Stimulated activated CD8-positive, alpha-beta memory T cell treated with anti-CD3 and anti-CD28 coated beads, Interleukin-12 subunit alpha, Interleukin-12 subunit beta, amount 100 ng/mL, for 24 hours (primary cell): ENCODE measurements around the gene SPAG9.

ENCODE experiments used
- DNase-seq: peaks from one replicate; pipeline ENCODE4 v3.0.0-alpha.2; 2020; ENCODE audit errors: extremely low read depth

SPAG9 gene

DNA sequence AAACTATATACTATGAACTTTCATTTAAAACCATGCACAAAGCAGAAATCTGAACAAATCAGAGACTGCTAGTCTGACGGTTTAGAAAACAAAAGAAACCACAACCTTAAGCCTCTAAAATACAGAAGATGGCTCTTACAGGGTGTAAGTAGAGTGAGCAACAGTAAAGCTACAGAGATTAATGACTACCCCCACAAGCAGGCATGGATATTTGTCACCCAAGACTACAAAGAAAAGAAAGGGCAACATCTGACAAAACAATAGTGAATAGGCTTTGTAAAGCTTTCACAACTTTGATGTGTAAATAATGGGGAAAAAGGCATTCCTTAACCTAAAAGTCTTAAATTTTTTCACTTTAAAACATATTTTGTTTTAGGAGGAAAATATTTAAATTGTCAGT, 75.0 kb downstream of the SPAG9 start:
- no peak for DNase-seq

DNA sequence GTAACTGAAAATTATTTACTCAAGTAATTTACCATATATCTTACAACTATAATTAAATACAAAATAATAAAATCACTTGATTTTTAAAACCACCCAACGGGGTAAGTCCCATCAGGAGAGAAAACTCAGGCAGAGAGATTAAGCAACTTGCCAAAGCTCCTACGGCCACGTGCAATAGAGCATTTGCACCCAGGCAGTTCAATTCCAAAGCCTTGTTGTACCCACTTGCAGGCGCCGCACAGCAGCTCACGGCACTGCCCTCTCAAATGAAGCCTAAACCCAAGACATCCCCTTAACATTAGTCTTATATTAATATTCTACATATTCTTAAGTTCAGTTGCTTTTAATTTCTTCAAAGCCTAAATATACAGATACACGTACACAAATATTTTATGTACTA, 75.7 kb downstream of the SPAG9 start:
- DNase-seq = no peak

DNA sequence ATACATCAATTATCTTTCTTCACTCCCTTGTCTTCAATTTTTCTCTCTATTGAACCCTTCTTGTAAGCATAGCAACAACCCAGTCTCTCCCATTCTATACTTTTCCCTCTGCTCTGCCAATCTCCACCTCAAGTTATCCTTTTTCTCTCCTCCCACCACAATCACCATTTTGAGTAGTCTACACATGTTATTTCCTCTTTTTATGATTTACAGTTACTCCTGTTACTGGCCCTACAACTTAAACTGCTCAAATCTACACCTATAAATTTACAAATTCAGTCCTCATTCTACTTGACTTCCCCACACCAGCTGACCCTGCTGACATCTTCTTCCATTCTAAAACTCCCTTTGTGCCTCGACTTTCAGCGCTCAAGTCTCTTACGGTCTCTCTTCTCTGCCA, 84.6 kb downstream of the SPAG9 start:
- no peak for DNase-seq

DNA sequence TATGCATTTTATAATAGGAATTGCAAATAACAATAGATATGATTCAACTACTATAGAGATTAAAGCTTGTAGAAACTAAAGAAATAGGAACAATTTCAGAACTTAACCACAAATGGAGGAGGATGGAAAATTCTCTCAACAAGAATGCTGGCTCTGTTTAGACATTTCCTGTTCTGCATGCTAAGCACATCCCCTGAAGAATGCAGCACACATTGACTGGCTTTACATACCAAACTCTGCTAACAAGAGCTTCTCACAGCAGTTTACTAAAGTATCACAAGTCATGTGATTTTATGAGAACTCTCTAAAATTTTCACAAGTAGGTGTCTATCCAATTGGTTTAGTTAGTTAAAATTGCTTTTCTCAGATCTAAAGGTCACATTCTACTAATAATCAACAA, 85.2 kb downstream of the SPAG9 start:
- no peak for DNase-seq

DNA sequence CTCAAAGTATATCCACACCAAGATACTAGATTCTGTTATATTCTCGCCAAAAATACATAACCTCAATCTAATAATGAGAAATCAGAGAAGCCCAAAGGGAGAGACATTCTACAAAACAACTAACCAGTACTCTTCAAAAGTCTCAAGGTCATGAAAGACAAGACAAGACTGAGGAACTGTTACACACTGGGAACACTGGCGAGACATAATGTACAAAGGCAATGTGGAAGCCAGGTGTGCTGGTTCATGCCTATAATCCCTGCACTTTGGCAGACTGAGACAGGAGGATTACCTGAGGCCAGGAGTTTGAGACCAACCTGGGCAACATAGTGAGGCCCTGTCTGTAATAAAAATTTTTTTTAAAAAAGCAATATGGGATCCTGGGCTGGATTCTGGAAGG, 85.9 kb downstream of the SPAG9 start:
- no peak for DNase-seq

DNA sequence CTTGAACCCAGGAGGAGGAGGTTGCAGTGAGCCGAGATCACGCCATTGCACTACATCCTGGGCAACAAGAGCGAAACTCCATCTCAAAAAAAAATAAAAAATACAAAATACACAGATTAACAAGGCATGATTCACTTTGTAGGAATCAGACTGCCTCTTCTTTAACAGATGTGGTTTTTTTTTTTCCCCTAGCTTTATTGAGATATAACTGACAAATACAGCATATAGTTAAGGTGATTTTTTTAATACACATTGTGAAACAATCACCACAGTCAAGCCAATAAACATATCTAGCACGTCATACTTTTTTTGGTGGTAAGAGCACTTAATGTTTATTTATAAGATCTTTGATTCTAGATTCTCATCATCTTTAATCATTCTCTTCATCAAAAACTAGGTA, 87.8 kb downstream of the SPAG9 start:
- no peak for DNase-seq

DNA sequence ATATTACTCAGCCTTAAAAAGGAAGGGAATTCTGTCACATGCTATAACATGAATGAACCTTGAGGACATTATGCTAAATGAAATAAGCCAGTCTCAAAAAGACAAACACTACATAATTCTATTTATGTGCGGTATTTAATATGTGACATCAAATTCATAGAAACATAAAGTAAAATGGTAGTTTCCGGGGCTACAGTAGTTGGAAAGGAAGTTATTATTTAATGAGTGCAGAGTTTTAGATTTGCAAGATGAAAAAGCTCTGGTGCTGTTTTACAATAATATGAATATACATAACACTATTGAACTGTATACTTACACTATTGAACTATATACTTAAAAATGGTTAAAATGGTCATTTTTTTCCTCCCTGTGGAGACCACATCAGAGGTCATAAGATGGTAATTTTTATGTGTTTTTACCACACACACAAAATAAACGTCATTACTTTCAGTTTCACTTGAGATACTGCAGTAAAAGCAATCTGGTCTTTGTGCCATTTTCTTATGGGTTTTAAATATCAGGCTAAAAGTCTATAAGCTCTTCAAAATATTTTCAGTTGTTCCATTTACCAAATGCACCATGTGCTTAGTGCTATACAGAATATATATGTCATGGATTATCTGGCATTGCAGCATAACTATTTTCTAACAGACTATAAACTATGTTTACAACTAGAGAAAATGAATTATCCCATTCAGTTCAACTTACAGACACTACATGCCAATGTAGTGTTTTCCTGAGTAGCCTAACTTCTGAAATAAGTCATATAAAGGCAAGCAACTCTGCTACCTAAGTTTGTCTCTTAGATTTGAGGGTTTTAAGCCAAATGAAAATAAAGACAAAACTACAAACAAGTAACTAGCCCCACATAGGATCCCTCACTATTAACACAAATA, 90.9 kb downstream of the SPAG9 start:
- DNase-seq = no peak

DNA sequence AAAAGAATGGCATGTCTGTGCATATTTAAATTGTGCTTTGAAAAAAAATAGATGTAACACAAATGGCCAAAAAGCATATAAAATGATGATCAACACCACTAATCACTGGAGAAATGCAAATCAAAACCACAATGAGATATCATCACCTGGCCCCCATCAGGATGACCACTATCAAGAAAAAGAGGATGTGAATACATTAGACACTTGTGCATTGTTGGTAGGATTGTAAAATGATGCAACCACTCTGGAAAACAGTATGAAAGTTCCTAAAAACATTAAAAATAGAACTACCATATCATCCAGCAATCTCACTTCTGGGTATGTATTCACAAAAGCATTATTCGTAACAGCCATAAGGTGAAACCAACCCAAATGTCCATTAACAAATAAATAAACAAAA, 91.5 kb downstream of the SPAG9 start:
- no peak for DNase-seq

DNA sequence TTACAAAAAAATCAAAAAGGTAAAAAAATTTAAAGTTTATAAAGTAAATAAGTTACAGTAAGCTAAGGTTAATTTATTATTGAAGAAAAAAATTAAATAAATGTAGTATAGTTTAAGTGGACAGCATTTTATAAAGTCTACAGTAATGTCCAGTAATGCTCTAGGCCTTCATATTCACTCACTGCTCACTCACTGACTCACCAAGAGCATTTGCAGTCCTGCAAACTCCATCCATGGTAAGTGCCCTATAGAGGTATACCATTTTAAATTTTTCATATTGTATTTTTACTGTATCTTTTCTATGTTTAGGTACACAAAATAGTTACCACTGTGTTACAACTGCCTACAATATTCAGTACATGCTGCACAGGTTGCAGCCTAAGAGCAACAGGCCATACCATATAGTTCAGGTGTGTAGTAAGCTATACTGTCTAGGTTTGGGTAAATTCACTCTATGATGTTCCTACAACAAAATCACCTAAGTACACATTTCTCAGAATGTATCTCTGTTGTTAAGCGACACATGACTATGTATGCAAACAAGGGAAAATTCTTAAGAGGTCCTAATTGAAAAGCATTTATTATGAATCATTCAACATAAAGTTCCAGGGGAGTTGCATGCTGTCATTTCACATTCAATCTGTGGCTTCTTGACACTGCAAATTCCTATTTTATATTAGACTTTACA, 92.3 kb downstream of the SPAG9 start:
- no peak for DNase-seq

DNA sequence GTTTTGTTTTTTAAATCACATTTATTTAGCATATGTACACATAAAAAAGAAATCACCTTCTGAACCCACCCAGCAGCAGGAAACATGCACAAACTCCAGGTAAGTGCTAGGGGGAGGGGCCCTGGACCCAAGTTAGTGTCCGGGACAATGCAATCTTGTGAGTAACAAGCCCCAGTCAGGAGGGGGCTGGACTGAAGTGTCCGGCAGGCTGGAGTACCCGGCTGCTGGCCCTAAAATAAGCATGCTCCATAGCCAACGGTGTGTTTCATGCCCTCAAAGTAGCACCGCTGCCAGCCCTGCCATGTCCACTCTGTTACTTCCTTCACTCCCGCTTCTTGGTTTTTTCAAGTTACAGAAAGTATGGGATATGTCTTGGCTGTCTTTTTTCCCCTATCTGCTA, 102.1 kb downstream of the SPAG9 start:
- no peak for DNase-seq

DNA sequence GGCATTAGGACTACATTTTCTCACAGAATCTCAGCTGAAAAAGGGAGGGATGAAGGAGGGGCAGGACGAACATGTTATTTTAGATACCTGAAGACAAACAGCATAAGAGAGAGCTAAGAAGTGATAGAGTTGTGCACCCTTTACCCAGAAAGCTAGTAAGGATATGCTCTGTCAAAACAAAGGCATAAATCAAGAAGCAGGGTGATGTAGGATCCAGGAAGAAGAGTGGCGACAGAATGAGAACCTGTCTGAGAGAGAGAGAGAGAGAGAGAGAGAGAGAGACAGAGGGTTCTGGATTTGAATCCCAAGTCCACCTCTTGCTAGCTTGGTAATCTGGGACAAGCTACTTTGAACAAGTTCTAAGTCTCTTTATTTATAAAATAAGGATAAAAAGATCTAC, 103.4 kb downstream of the SPAG9 start:
- DNase-seq = no peak

DNA sequence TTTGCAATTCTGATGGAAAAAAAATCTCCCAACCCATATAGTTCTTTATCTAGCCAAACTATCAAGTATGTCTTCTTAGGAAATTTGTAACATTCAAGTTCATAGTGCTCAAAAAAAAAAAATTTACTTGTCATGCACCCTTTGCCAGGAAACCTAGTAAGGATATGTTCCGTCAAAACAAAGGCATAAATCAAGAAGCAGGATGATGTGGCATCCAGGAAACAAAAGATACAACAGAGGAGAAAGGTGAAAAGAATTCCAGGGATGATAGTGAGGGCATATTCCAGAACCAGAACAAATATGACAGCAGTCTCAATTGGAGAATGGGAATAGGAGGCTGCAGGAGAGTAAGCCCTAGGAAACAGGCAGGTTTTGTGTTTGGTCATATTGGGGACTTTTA, 104.6 kb downstream of the SPAG9 start:
- no peak for DNase-seq

DNA sequence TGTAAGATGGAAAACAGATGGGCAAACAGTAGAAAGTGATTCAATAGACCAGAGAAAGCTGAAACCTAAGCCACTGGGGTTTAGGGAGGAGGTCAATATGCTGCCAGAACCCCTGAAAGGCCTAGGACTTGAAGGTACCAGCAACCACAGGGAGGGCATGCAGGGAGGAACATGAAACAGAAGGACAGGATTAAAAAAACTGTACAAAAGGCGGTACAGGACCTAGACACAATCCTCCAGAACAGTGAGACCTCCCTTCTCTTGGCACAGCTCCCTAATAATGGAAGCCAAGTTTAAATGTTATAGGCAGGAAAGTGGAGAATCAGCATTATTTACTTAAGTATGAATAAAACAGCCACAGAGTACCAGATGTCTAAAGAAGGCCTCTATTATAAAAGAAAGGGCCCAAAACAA, 105.5 kb downstream of the SPAG9 start:
- no peak for DNase-seq

DNA sequence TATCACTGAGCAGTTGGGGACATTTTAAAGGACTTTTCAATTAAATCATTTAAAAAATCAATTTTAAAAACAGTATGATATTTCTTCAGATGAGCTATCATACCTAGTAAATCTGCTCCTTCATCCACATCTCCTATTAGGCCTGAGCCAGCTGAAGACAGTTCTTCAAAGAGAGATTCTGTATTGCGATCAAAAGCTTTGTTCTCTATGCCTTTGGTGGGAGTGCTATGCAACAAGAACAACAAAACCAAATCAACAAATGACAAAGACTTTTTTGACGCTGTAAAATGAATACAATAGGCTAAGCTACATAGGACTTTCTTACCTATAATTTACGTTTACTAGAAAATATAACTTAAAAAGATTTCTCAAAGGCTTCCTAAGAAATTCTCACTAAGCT, 106.5 kb downstream of the SPAG9 start:
- DNase-seq = no peak

DNA sequence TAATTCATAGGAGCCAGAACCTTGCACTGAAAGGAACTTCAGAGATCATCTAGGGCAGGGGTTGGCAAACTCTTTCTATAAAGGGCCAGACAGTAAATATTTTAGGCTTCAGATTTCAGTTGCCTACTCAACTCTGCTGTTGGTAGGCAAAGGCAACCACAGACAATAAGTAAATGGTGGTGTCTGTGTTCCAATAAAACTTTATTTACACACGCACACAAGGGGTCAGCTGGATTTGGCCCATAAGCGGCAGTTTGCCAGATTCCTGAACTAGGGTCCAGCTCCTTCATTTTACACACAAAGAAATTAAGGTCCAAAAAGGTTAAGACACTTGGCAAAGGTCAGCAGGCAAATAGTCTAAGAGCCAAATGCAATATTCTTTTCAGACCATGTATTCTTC, 107.3 kb downstream of the SPAG9 start:
- DNase-seq = no peak

DNA sequence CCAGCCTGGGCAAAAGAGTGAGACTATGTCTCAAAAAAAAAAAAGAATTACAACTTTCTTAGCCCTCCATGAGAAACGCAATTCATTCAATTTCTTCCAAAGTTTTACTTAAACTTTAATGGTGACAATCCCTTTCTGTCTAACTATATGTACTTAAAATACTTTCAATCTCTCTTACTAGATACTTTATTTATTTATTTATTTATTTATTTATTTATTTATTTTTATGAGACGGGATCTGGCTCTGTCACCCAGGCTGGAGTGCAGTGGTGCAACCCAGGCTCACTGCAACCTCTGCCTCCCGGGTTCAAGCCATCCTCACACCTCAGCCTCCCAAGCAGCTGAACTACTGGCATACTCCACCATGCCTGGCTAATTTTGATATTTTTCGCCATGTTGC, 108.1 kb downstream of the SPAG9 start:
- DNase-seq = no peak

DNA sequence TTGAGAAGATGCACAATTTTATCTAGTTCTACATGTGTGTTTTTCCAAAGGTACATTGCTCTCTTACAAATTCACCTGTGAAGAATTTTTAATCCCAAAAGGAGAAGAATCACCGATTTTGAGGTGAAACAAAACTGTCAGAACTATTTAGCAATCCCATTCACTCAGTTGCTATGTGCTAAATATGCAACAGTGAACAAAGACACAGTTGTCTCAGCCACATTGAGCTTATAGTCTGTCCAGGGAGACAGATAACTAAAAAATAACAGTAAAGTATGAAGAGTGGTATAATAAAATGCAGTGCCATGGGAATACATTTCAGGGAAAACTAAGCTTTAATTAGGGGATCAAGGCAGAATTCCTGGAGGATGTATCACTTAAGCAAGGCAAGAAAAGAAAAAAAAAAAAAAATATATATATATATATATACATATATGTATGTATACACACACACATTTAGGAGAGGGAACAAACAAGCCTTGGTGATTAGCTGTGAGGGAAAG, 110.4 kb downstream of the SPAG9 start:
- no peak for DNase-seq

DNA sequence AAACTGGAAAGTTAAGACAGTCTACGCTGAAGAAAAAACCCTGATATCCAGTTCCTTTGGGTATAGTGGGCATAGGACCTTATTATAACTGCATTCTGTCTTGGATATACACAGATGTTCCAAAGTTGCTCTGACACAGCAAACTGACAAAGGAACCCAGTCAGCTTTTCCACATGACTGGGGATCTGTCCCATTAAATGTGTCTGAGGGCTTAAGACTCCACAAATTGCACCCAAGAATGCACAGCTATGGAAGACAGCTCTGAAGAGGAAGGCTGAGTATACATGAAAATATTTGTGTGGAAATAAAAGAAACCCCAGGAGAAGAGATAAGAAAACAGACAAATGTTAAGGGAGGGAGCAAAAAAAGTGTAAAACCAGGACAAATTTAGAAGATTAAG, 114.1 kb downstream of the SPAG9 start:
- no peak for DNase-seq

DNA sequence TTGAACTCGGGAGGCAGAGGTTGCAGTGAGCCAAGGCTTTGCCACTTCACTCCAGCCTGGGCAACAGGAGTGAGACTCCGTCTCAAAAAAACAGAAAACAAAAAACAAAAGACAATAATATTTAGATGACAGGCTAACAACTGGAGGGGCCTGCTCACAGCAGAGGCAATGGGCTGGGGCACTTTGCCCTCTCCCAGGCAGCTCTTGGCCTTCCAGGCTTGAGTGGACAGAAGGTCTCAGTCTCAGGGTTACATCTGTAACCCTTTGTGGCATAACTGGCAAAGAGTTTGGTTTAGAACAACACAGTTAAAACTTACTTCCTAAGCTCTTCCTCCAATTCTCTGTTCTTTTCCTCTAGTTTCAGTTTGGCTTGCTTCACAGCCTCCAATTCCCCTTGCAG, 114.9 kb downstream of the SPAG9 start:
- DNase-seq = no peak

DNA sequence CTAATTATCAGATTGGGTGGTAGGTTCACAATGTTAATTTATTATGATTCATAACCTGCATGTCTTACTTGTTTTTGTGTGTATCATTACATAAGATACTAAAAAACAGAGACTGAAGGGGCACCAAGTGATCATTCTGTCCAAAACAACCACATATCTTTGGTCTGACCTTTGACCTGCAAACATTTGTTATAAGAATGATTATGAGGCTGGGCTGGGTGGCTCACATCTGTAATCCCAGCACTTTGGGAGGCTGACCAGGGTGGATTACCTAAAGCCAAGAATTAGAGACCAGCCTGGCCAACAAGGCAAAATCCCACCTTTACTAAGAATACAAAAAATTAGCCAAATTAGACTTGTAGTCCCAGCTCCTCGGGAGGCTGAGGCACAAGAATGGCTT, 116.4 kb downstream of the SPAG9 start:
- no peak for DNase-seq

DNA sequence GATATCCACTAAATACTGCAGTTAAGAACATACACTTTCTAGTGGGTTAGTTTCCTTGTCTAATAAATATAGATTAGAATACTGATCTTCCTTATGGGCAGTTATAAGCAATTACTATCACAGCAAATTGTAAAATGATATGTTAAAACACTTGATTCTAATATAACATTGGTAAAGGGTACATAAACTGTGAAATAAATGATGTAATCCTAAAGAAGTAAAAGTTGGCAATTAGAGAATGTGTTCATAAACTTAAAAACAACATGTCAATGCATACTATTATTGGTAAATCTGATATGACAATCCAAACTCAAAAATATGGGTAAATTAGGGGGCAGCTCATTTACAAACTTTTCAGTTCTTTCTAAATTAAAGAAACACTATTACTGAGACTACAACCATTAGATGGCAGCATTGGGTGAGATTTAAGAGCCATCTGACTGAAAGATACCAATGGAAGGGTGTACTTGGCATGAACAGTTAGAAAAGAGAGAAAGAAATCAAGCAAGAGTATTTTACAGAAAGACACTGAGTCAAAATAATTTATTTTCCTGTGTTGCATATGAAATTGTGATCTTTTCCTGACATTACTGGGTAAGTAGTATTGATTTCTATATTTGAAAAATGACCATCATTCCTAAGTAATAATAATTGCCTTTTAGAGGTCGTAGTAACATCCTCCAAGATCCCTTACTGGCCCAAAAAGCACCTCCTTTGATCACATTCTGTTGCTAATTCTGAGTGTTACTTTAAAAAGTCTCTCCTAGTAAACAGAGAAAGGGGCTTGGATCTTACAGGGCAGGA, 119.6 kb downstream of the SPAG9 start:
- no peak for DNase-seq

DNA sequence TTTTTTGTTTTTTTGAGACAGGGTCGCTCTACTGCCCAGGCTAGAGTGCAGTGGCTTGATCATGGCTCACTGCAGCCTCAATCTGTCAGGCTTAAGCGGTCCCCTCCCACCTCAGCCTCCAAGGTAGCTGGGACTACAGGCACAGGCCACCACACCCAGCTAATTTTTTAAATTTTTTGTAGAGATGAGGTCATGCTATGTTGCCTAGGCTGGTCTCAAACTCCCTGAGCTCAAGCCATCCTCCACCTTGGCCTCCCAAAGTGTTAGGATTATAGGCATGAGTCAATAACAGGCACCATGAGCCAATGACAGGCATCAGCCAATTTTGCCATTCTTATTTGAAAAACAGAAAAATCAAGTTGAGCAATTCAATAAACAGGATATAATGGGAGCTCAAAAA, 125.0 kb downstream of the SPAG9 start:
- DNase-seq = no peak
